IMR-90 (cell line): ENCODE data around the gene TTBK2. TPM values are rescaled to one million over a fixed set of nuclear protein-coding genes. Genes with fewer than 3 reads are reported as not detected.

ENCODE experiments used
- ATAC-seq: fragments of 200-7000 bp; cut with Tn5 transposase; 2 replicates; pipeline ENCODE4 v1.9.1; 2020; ENCODE audit warnings: low read depth, mild to moderate bottlenecking, moderate library complexity
- BruUV-seq: library from RNA; stranded (reverse); fragments of 400-500 nt; replicated peaks from 2 replicates; lab custom pipeline; 2021; lab: Mats Ljungman, UMichigan
- CTCF ChIA-PET: fragments of 300-600 bp; formaldehyde crosslinking; extraction: SDS; loops from one replicate; lab custom pipeline; 2021; ENCODE audit warnings: antibody characterized with exemption; lab: Yijun Ruan, JAX
- POLR2A ChIA-PET: fragments of 300-600 bp; sonication (Branson Sonifier 250); formaldehyde crosslinking; loops from one replicate; lab custom pipeline; 2022; ENCODE audit warnings: antibody characterized with exemption; ENCODE audit not compliant: unreplicated experiment; lab: Charles Lee
- DNase-seq: peaks from one replicate; pipeline ENCODE4 v3.0.0; 2013
- H2AFZ ChIP-seq: replicated peaks from 2 replicates; pipeline ENCODE3; 2013; ENCODE audit warnings: low read length, mild to moderate bottlenecking; ENCODE audit not compliant: poor library complexity
- H2AK5ac ChIP-seq: 2 replicates; pipeline ENCODE4 v1.6.1; 2013; ENCODE audit warnings: low read depth, low read length, inconsistent platforms
- H2AK9ac ChIP-seq: replicated peaks from 2 replicates; pipeline ENCODE3; 2013; ENCODE audit warnings: mild to moderate bottlenecking, low read depth, low read length, moderate library complexity; ENCODE audit not compliant: poor library complexity
- H2BK120ac ChIP-seq: 2 replicates; pipeline ENCODE4 v1.6.1; 2013; ENCODE audit warnings: low read depth, low read length, inconsistent platforms
- H2BK15ac ChIP-seq: 3 replicates; pipeline ENCODE4 v1.6.1; 2013; ENCODE audit warnings: low read depth, low read length, inconsistent platforms
- H2BK20ac ChIP-seq: 2 replicates; pipeline ENCODE4 v1.6.1; 2013; ENCODE audit warnings: low read depth, mild to moderate bottlenecking, inconsistent platforms, low read length, moderate library complexity
- H2BK5ac ChIP-seq: 2 replicates; pipeline ENCODE4 v1.6.1; 2013; ENCODE audit warnings: mild to moderate bottlenecking, low read depth, low read length, inconsistent platforms; ENCODE audit not compliant: poor library complexity, severe bottlenecking
- H3K14ac ChIP-seq: replicated peaks from 2 replicates; pipeline ENCODE4 v1.6.1; 2013; ENCODE audit warnings: low read depth, low read length, inconsistent platforms
- H3K18ac ChIP-seq: 2 replicates; pipeline ENCODE4 v1.6.1; 2013; ENCODE audit warnings: low read depth, low read length, control low read depth
- H3K23ac ChIP-seq: 2 replicates; pipeline ENCODE4 v1.6.1; 2013; ENCODE audit warnings: low read depth, low read length, inconsistent platforms
- H3K27ac ChIP-seq: 2 replicates; pipeline ENCODE4 v1.5.1; 2013; ENCODE audit warnings: mild to moderate bottlenecking, control low read depth, low read length; ENCODE audit not compliant: insufficient read depth
- H3K27me3 ChIP-seq: 2 replicates; pipeline ENCODE4 v1.6.1; 2013; ENCODE audit warnings: low read length; ENCODE audit not compliant: control insufficient read depth, insufficient read depth
- H3K36me3 ChIP-seq: 2 replicates; pipeline ENCODE4 v1.6.1; 2013; ENCODE audit warnings: low read length, mixed read lengths; ENCODE audit not compliant: control insufficient read depth, insufficient read depth
- H3K4ac ChIP-seq: 2 replicates; pipeline ENCODE4 v1.6.1; 2013; ENCODE audit warnings: low read depth, low read length, inconsistent platforms
- H3K4me1 ChIP-seq: 2 replicates; pipeline ENCODE4 v1.6.1; 2013; ENCODE audit warnings: low read length, mixed read lengths; ENCODE audit not compliant: control insufficient read depth, insufficient read depth
- H3K4me2 ChIP-seq: 2 replicates; pipeline ENCODE4 v1.6.1; 2013; ENCODE audit warnings: low read depth, mild to moderate bottlenecking, control low read depth, low read length, moderate library complexity
- H3K4me3 ChIP-seq: 2 replicates; pipeline ENCODE4 v1.5.1; 2013; ENCODE audit warnings: low read depth, mild to moderate bottlenecking, control low read depth, low read length, moderate library complexity; ENCODE audit not compliant: insufficient read depth
- H3K56ac ChIP-seq: 2 replicates; pipeline ENCODE4 v1.6.1; 2013; ENCODE audit warnings: low read length, inconsistent platforms; ENCODE audit not compliant: insufficient read depth; ENCODE audit errors: extremely low read depth
- H3K79me1 ChIP-seq, 2 experiments: 2 replicates each; pipeline ENCODE4 v1.6.1; 2013; ENCODE audit warnings: low read length in 2 of 2, inconsistent platforms in 1 of 2, low read depth in 1 of 2
- H3K9ac ChIP-seq: 2 replicates; pipeline ENCODE4 v1.6.1; 2013; ENCODE audit warnings: low read depth, low read length, control low read depth
- H3K9me1 ChIP-seq: 2 replicates; pipeline ENCODE4 v1.6.1; 2013; ENCODE audit warnings: low read length, inconsistent platforms; ENCODE audit not compliant: insufficient read depth
- H3K9me3 ChIP-seq: 2 replicates; pipeline ENCODE4 v1.6.1; 2013; ENCODE audit warnings: low read length; ENCODE audit not compliant: control insufficient read depth, insufficient read depth
- H4K20me1 ChIP-seq: 2 replicates; pipeline ENCODE4 v1.6.1; 2013; ENCODE audit warnings: low read length, inconsistent platforms; ENCODE audit not compliant: insufficient read depth
- H4K5ac ChIP-seq: 2 replicates; pipeline ENCODE4 v1.6.1; 2013; ENCODE audit warnings: mild to moderate bottlenecking, low read depth, low read length, control low read depth
- H4K8ac ChIP-seq, 2 experiments: 2 replicates each; pipeline ENCODE4 v1.6.1; 2013; ENCODE audit warnings: low read depth in 2 of 2, low read length in 2 of 2, control low read depth in 1 of 2, inconsistent platforms in 1 of 2
- H4K91ac ChIP-seq: 2 replicates; pipeline ENCODE4 v1.6.1; 2013; ENCODE audit warnings: low read depth, low read length, inconsistent platforms; ENCODE audit not compliant: insufficient read depth
- BHLHE40 ChIP-seq: fragments of 150-350 bp; IDR thresholded peaks from 2 replicates; pipeline ENCODE4 v1.6.1; 2016; ENCODE audit warnings: mild to moderate bottlenecking, low read depth, low read length
- CEBPB ChIP-seq: IDR thresholded peaks from 2 replicates; pipeline ENCODE4 v1.6.1; 2012; ENCODE audit warnings: low read depth, low read length, improper control_type of control experiment
- ELK1 ChIP-seq: fragments of 150-350 bp; IDR thresholded peaks from 2 replicates; pipeline ENCODE4 v1.6.1; 2016; ENCODE audit warnings: low read depth, mild to moderate bottlenecking, low read length, moderate library complexity, borderline replicate concordance
- FOS ChIP-seq: fragments of 150-350 bp; IDR thresholded peaks from 2 replicates; pipeline ENCODE4 v1.6.1; 2016; ENCODE audit warnings: low read depth, low read length
- MAFK ChIP-seq: IDR thresholded peaks from 2 replicates; pipeline ENCODE4 v1.6.1; 2012; ENCODE audit warnings: low read depth, low read length, improper control_type of control experiment
- MXI1 ChIP-seq: IDR thresholded peaks from 2 replicates; pipeline ENCODE4 v1.6.1; 2012; ENCODE audit warnings: low read depth, mild to moderate bottlenecking, low read length, moderate library complexity, borderline replicate concordance
- NFE2L2 ChIP-seq: fragments of 150-350 bp; IDR thresholded peaks from 2 replicates; pipeline ENCODE4 v1.6.1; 2016; ENCODE audit warnings: low read depth, mild to moderate bottlenecking, low read length
- POLR2A ChIP-seq: IDR thresholded peaks from 2 replicates; pipeline ENCODE4 v1.6.1; 2012; ENCODE audit warnings: mild to moderate bottlenecking, low read depth, low read length
- RAD21 ChIP-seq: IDR thresholded peaks from 2 replicates; pipeline ENCODE4 v1.6.1; 2012; ENCODE audit warnings: low read length, improper control_type of control experiment
- RCOR1 ChIP-seq: IDR thresholded peaks from 2 replicates; pipeline ENCODE4 v1.6.1; 2012; ENCODE audit warnings: mild to moderate bottlenecking, low read length, improper control_type of control experiment; ENCODE audit not compliant: insufficient replicate concordance
- RFX5 ChIP-seq: IDR thresholded peaks from 2 replicates; pipeline ENCODE4 v1.8.0; 2012; ENCODE audit warnings: low read depth, mild to moderate bottlenecking, low read length, moderate library complexity
- SMC3 ChIP-seq: fragments of 150-350 bp; IDR thresholded peaks from 2 replicates; pipeline ENCODE4 v1.6.1; 2016; ENCODE audit warnings: low read depth, mild to moderate bottlenecking, antibody characterized with exemption, low read length, moderate library complexity
- WGBS, 2 experiments: methylation state at CpG; one replicate each; pipeline versions ENCODE4 v1.1.5 to v1.1.7; 2013; ENCODE audit warnings: missing lambda C conversion rate in 2 of 2; ENCODE audit not compliant: insufficient read length in 1 of 2; ENCODE audit errors: extremely low coverage in 2 of 2; 5-methylcytosine and 5-hydroxymethylcytosine counted together
- dilution Hi-C: fragments of 300-500 bp; cut with HindIII; formaldehyde crosslinking; loops from one replicate; pipeline ENCODE4 v1.14.3; 2018; ENCODE audit warnings: low sequenced_read_pairs; ENCODE audit not compliant: unreplicated experiment
- in situ Hi-C: fragments of 300-500 bp; cut with MboI; formaldehyde crosslinking; loops from 3 replicates; pipeline ENCODE4 v1.14.3; 2019; ENCODE audit warnings: low sequenced_read_pairs, inconsistent platforms, mixed read lengths
- intact Hi-C: fragments of 100-400 bp; cut with micrococcal nuclease; formaldehyde crosslinking; loops from 2 replicates; pipeline ENCODE4 v1.10.0; 2022
- polyA plus RNA-seq, 3 experiments: library from polyadenylated mRNA; depleted of rRNA; stranded (reverse); fragments of >200 nt; gene quantifications; 2 replicates each; pipeline ENCODE4 v1.2.3, GENCODE V29; 2012; ENCODE audit warnings: low replicate concordance in 1 of 3
- total RNA-seq: library from RNA; depleted of rRNA; stranded (reverse); fragments of >200 nt; gene quantifications from 2 replicates; pipeline ENCODE4 v1.2.3, GENCODE V29; 2012
- TF ChIP-seq, protein P1 (sequence below): conservative IDR thresholded peaks from 2 replicates; pipeline ENCODE4 v1.5.1; 2012; ENCODE audit warnings: mild to moderate bottlenecking, low read depth, low read length, improper control_type of control experiment
- TF ChIP-seq, protein P2 (sequence below): fragments of 150-350 bp; IDR thresholded peaks from 2 replicates; pipeline ENCODE4 v1.6.1; 2017; ENCODE audit warnings: mild to moderate bottlenecking, antibody characterized with exemption, low read length, low read depth

TTBK2 gene
- total and polyA plus RNA-seq, 2 of the 4 experiments (the other 2 are of a cell fraction), result 2.4 to 3.2 TPM

DNA sequence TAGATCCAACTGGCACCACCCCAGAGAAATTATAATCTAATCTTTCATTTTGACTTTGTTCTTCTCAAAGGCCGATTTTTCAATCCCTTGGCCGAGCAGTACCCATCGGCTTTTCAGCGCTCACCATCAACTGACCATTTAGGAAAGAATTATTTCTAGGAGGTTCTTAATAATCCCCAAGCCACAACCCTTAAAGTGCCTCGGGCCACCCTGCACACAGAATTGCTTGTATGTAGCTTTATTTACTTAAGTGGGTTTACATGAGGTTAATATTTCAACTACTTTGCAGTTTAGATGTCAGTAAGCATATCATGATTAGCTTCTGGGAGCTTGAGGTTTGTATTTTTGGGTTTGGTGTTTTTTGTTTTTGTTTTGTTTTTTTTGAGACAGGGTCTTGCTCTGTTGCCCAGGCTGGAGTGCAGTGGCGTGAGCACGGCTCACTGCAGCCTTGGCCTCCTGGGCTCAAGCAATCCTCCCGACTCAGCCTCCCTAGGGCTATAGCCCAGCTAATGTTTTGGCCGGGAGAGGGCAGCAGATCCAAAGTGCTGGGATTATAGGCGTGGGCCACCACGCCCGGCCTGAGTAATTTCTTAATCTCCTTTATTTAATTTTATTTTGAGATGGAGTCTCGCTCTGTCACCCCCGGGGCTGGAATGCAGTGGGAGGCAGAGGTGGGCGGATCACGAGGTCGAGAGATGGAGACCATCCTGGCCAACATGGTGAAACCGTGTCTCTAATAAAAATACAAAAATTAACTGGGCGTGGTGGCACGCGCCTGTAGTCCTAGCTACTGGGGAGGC is 182.8 kb downstream of the TTBK2 start:
- H2BK15ac ChIP-seq, result no peak overlapping the region
- peak overlapping the region; percentile 68 to 91 for H4K8ac ChIP-seq
- no peaks in the 10 kb centered on the region for H3K9me3 ChIP-seq
- H3K4me3 ChIP-seq, result peak overlapping the region; percentile 45
- H3K23ac ChIP-seq, result peak overlapping the region; percentile 46; the same call in 1 of the 2 replicates
- peak overlapping the region; percentile 83 for H3K9ac ChIP-seq
- H2AK9ac ChIP-seq, result no peak overlapping the region
- H3K4ac ChIP-seq, result peak overlapping the region; percentile 85; the same call in 1 of the 2 replicates
- 96% methylated on average over 5 of the region's 21 CpGs; no CpG with 5 or more reads in 1 of the 2 experiments for WGBS, 2 experiments
- in situ Hi-C loops (no loop called here), intact Hi-C loops (loop anchor here (1.0 kb wide), 1 partner anchor 183 kb away; the partner anchor contains the start of gene TTBK2), dilution Hi-C loops (no loop called here)
- H2BK120ac ChIP-seq, result peak overlapping the region; percentile 57; the same call in 1 of the 2 replicates
- peak overlapping the region; percentile 97 for H2AFZ ChIP-seq
- peak overlapping the region; percentile 84 for H2BK5ac ChIP-seq
- H3K79me1 ChIP-seq, result peaks cover 20 to 24% of the 10 kb centered on the region in 2 experiments
- H3K56ac ChIP-seq, result peak overlapping the region; percentile 55
- BruUV-seq, result no TSS peak
- peak overlapping the region; percentile 80 for H3K4me2 ChIP-seq
- peak; percentile 3; the same call in 1 of the 2 replicates for ATAC-seq
- ChIA-PET CTCF (interaction anchor here (1.1 kb wide), 1 partner anchor 15 kb away, joined by 4 read pairs; no protein-coding TSS in a partner anchor), POLR2A (no interaction called here)
- no peak overlapping the region for H2AK5ac ChIP-seq
- peak overlapping the region; percentile 61 for H4K5ac ChIP-seq
- H4K91ac ChIP-seq, result no peak overlapping the region
- peaks cover 8% of the 10 kb centered on the region for H3K4me1 ChIP-seq
- H4K20me1 ChIP-seq, result peaks cover 11% of the 10 kb centered on the region
- DNase-seq, result peak; percentile 4
- no peak overlapping the region; the same call in 1 of the 2 replicates for H2BK20ac ChIP-seq
- H3K18ac ChIP-seq, result no peak overlapping the region
- H3K27ac ChIP-seq, result peak overlapping the region; percentile 88
- peaks cover 11% of the 10 kb centered on the region; the same call in 1 of the 2 replicates for H3K9me1 ChIP-seq
- no peaks in the 10 kb centered on the region for H3K27me3 ChIP-seq
- peaks cover 22% of the 10 kb centered on the region for H3K36me3 ChIP-seq
- peak overlapping the region; percentile 89 for H3K14ac ChIP-seq
- TF ChIP-seq CEBPB (no peak), MAFK (no peak), RAD21 (no peak), BHLHE40 (no peak), NFE2L2 (no peak), FOS (no peak), RFX5 (no peak), POLR2A (no peak), SMC3 (no peak), MXI1 (no peak), ELK1 (no peak), RCOR1 (no peak)
- TF ChIP-seq, protein P1, sequence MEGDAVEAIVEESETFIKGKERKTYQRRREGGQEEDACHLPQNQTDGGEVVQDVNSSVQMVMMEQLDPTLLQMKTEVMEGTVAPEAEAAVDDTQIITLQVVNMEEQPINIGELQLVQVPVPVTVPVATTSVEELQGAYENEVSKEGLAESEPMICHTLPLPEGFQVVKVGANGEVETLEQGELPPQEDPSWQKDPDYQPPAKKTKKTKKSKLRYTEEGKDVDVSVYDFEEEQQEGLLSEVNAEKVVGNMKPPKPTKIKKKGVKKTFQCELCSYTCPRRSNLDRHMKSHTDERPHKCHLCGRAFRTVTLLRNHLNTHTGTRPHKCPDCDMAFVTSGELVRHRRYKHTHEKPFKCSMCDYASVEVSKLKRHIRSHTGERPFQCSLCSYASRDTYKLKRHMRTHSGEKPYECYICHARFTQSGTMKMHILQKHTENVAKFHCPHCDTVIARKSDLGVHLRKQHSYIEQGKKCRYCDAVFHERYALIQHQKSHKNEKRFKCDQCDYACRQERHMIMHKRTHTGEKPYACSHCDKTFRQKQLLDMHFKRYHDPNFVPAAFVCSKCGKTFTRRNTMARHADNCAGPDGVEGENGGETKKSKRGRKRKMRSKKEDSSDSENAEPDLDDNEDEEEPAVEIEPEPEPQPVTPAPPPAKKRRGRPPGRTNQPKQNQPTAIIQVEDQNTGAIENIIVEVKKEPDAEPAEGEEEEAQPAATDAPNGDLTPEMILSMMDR, result no peak
- TF ChIP-seq, protein P2, sequence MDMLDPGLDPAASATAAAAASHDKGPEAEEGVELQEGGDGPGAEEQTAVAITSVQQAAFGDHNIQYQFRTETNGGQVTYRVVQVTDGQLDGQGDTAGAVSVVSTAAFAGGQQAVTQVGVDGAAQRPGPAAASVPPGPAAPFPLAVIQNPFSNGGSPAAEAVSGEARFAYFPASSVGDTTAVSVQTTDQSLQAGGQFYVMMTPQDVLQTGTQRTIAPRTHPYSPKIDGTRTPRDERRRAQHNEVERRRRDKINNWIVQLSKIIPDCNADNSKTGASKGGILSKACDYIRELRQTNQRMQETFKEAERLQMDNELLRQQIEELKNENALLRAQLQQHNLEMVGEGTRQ, result no peak
